Karpas-422 (cell line): ENCODE measurements around the gene GBP5. TPM values are rescaled to one million over a fixed set of nuclear protein-coding genes. Genes with fewer than 3 reads are reported as not detected.
"Not testable (repeated sequence)": the region's sequence is repeated elsewhere in the genome, so short reads cannot be mapped to it uniquely, and the experiment has no call there.

Source experiments
- DNase-seq: peaks from one replicate; pipeline ENCODE4 v3.0.0-alpha.2; 2015
- H2AFZ ChIP-seq: fragments of 200-600 bp; sonication (generic); 2 replicates; pipeline ENCODE4 v1.6.1; 2014; ENCODE audit warnings: antibody characterized with exemption, low read length, mixed read lengths
- H3K27ac ChIP-seq: fragments of 200-600 bp; sonication (generic); 2 replicates; pipeline ENCODE4 v1.5.1; 2014; ENCODE audit warnings: mild to moderate bottlenecking, low read length, moderate library complexity
- H3K27me3 ChIP-seq: fragments of 200-600 bp; sonication (generic); 2 replicates; pipeline ENCODE4 v1.6.1; 2014; ENCODE audit warnings: low read length, mixed read lengths
- H3K36me3 ChIP-seq: fragments of 200-600 bp; sonication (generic); 2 replicates; pipeline ENCODE4 v1.6.1; 2014; ENCODE audit warnings: low read length, mixed read lengths; ENCODE audit not compliant: insufficient read depth
- H3K4me1 ChIP-seq: fragments of 200-600 bp; sonication (generic); 2 replicates; pipeline ENCODE4 v1.6.1; 2014; ENCODE audit warnings: mild to moderate bottlenecking, low read length, mixed read lengths
- H3K4me2 ChIP-seq: fragments of 200-600 bp; sonication (generic); 2 replicates; pipeline ENCODE4 v1.6.1; 2014; ENCODE audit warnings: low read length, low read depth, mild to moderate bottlenecking; ENCODE audit not compliant: poor library complexity, severe bottlenecking
- H3K4me3 ChIP-seq: fragments of 200-600 bp; sonication (generic); 2 replicates; pipeline ENCODE4 v1.5.1; 2014; ENCODE audit warnings: mild to moderate bottlenecking, antibody characterized with exemption, low read length, mixed read lengths
- H3K79me2 ChIP-seq: fragments of 200-600 bp; sonication (generic); 2 replicates; pipeline ENCODE4 v1.6.1; 2014; ENCODE audit warnings: mild to moderate bottlenecking, low read length, mixed read lengths
- H3K9ac ChIP-seq: fragments of 200-600 bp; sonication (generic); 2 replicates; pipeline ENCODE4 v1.6.0; 2014; ENCODE audit warnings: low read length
- H3K9me2 ChIP-seq: fragments of 200-600 bp; sonication (generic), shearing (Covaris generic); replicated peaks from 2 replicates; pipeline ENCODE4 v1.6.0; 2014; ENCODE audit warnings: mild to moderate bottlenecking, low read length, moderate library complexity; ENCODE audit not compliant: insufficient read depth
- H3K9me3 ChIP-seq: fragments of 300-700, 200-600 bp; sonication (generic); 2 replicates; pipeline ENCODE4 v1.6.1; 2014; ENCODE audit warnings: low read length, mixed read lengths
- H4K20me1 ChIP-seq: fragments of 200-600 bp; sonication (generic); 2 replicates; pipeline ENCODE4 v1.6.1; 2014; ENCODE audit warnings: mild to moderate bottlenecking, antibody characterized with exemption, low read length, low read depth; ENCODE audit not compliant: insufficient read depth
- total RNA-seq: library from RNA; depleted of rRNA; stranded (reverse); fragments of >200 nt; shearing (Covaris generic); gene quantifications from 2 replicates; pipeline ENCODE4 v1.2.3, GENCODE V29; 2014; ENCODE audit warnings: low replicate concordance; rRNA removed

GBP5 gene
- total RNA-seq, 1 experiment from 2014 or later, result not detected

GRCh38 chr1:89260042-89260441 is 12.6 kb downstream of the GBP5 start:
- no peaks in the 10 kb centered on the region for H4K20me1 ChIP-seq
- H3K4me3 ChIP-seq, result no peak overlapping the region
- H3K9me3 ChIP-seq, result no peaks in the 10 kb centered on the region
- H3K27me3 ChIP-seq, result no peaks in the 10 kb centered on the region
- H2AFZ ChIP-seq, result no peak overlapping the region
- no peaks in the 10 kb centered on the region for H3K4me1 ChIP-seq
- no peaks in the 10 kb centered on the region for H3K79me2 ChIP-seq
- no peak overlapping the region for H3K9ac ChIP-seq
- DNase-seq, result no peak
- H3K27ac ChIP-seq, result no peak overlapping the region
- no peak overlapping the region for H3K4me2 ChIP-seq
- H3K9me2 ChIP-seq, result no peaks in the 10 kb centered on the region
- no peaks in the 10 kb centered on the region for H3K36me3 ChIP-seq

DNA sequence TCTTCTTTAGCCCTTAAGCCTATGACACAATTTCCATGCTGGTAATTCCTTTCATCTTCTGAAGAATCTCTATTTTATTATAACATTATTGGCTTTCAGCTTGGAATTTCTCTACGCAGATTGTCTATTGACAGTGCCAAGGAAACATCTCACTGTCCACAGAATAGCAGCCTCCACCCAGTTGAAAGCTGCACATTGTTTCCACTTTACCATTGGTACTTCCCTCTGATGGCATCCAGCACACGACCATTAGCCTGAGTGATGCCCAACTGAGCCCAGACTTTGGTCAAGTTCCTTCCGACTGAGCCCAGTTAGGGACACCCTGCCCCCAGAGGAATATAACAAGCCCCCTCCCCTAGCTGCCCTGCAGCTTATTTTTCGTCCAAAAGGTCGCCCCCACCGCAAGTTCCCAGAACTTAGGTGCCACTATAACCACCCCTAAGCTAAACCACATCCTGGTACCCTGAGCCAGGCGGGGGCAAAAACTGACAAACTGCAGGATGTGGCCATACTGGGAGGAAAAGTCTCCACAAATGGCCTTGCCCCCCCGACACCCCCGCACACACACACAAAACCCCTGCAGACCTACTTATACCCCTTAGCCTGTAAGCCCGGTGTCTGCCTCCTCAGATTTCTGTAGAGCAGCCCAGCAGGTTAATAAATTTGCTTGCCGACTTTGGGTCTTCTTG is 13.2 kb downstream of the GBP5 start:
- Histone ChIP-seq H3K9me2 (no peaks in the 10 kb centered on the region), H3K27me3 (no peaks in the 10 kb centered on the region), H3K79me2 (no peaks in the 10 kb centered on the region), H3K9me3 (no peaks in the 10 kb centered on the region), H3K27ac (no peak overlapping the region), H3K9ac (no peak overlapping the region), H3K36me3 (no peaks in the 10 kb centered on the region), H3K4me2 (no peak overlapping the region), H3K4me3 (no peak overlapping the region), H3K4me1 (no peaks in the 10 kb centered on the region), H2AFZ (no peak overlapping the region), H4K20me1 (no peaks in the 10 kb centered on the region)
- no peak for DNase-seq

DNA sequence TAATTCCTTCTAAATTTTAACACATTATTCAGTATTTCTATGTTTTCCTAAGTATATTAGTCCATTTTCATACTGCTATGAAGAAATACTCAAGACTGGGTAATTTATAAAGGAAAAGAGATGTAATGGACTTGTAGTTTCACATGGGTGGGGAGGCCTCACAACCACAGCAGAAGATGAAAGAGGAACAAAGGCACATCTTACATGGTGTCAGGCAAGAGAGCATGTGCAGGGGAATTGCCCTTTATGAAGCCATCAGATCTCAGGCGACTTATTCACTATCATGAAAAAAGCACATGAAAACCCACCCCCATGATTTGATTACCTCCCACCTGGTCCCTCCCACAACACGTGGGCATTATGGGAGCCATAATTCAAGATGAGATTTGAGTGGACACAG is 15.6 kb downstream of the GBP5 start:
- Histone ChIP-seq H3K9me3 (no peaks in the 10 kb centered on the region), H2AFZ (no peak overlapping the region), H3K36me3 (no peaks in the 10 kb centered on the region), H4K20me1 (no peaks in the 10 kb centered on the region), H3K4me1 (no peaks in the 10 kb centered on the region), H3K9me2 (no peaks in the 10 kb centered on the region), H3K4me3 (no peak overlapping the region), H3K9ac (no peak overlapping the region), H3K4me2 (no peak overlapping the region), H3K79me2 (no peaks in the 10 kb centered on the region), H3K27ac (no peak overlapping the region), H3K27me3 (no peaks in the 10 kb centered on the region)
- DNase-seq, result no peak

- not testable (repeated sequence) for H3K79me2 ChIP-seq, H3K4me1 ChIP-seq
Measured at GRCh38 chr1:89255581-89255980, 17.1 kb downstream of the GBP5 start.

DNA sequence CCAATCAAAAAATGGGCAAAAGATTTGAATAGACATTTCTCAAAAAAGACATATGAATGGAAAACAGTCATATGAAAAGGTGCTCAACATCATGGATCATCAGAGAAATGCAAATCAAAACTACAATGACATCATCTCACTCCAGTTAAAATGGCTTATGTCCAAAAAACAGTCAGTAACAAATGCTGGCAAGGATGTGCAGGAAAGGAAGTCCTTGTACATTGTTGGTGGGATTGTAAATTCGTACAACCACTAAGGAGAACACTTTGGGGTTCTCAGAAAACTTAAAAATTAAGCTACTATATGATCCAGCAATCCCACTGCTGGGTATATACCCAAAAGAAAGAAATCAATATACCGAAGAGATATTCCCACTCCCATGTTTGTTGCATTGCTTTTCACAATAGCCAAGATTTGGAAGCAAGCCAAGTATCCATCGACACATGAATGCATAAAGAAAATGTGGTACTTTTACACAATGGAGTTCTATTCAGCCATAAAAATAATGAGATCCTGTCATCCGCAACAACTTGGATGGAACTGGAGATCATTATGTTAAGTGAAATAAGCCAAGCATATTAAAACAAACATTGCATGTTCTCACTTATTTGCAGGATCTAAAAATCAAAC is 17.9 kb downstream of the GBP5 start:
- no peak for DNase-seq
- H3K9me3 ChIP-seq, result no peaks in the 10 kb centered on the region
- no peak overlapping the region for H3K9ac ChIP-seq
- no peaks in the 10 kb centered on the region for H3K36me3 ChIP-seq
- H3K4me1 ChIP-seq, result no peaks in the 10 kb centered on the region
- H3K4me2 ChIP-seq, result no peak overlapping the region
- H4K20me1 ChIP-seq, result no peaks in the 10 kb centered on the region
- H3K4me3 ChIP-seq, result no peak overlapping the region
- no peak overlapping the region for H2AFZ ChIP-seq
- H3K79me2 ChIP-seq, result no peaks in the 10 kb centered on the region
- no peaks in the 10 kb centered on the region for H3K27me3 ChIP-seq
- H3K9me2 ChIP-seq, result no peaks in the 10 kb centered on the region
- no peak overlapping the region for H3K27ac ChIP-seq

More at GRCh38 chr1:89255581-89255980, 17.1 kb downstream of the GBP5 start:
- H4K20me1 ChIP-seq, H3K4me3 ChIP-seq, H2AFZ ChIP-seq, H3K9me2 ChIP-seq, H3K9me3 ChIP-seq, H3K27me3 ChIP-seq, H3K9ac ChIP-seq, DNase-seq, H3K4me2 ChIP-seq, H3K36me3 ChIP-seq, H3K27ac ChIP-seq: not testable (repeated sequence)

GRCh38 chr1:89243046-89243445 is 29.6 kb downstream of the GBP5 start:
- no peak overlapping the region for H3K4me2 ChIP-seq
- no peak overlapping the region for H3K9ac ChIP-seq
- H3K4me1 ChIP-seq, result no peaks in the 10 kb centered on the region
- H3K9me3 ChIP-seq, result no peaks in the 10 kb centered on the region
- H2AFZ ChIP-seq, result no peak overlapping the region
- H3K36me3 ChIP-seq, result no peaks in the 10 kb centered on the region
- H3K79me2 ChIP-seq, result no peaks in the 10 kb centered on the region
- no peak for DNase-seq
- H4K20me1 ChIP-seq, result no peaks in the 10 kb centered on the region
- H3K27ac ChIP-seq, result no peak overlapping the region
- no peaks in the 10 kb centered on the region for H3K9me2 ChIP-seq
- H3K4me3 ChIP-seq, result no peak overlapping the region
- H3K27me3 ChIP-seq, result no peaks in the 10 kb centered on the region

Other genes starting within 250 kb of the GBP5 start
- gene GBP3, start 250.0 kb downstream of the GBP5 start, total RNA-seq, result 2.7 and 3.2 TPM in 2 replicates
- gene GBP1, start 207.7 kb downstream of the GBP5 start, total RNA-seq, result 0.29 and 0.34 TPM in 2 replicates
- gene GBP2, start 146.7 kb downstream of the GBP5 start, total RNA-seq, result not detected in 2 replicates
- gene GBP7, start 96.9 kb downstream of the GBP5 start, total RNA-seq, result not detected in 2 replicates
- gene GBP4, start 73.9 kb downstream of the GBP5 start, total RNA-seq, result not detected in 2 replicates
- gene GBP6, start 91.2 kb upstream of the GBP5 start, total RNA-seq, result not detected in 2 replicates